Measurements from ENCODE around the gene PLCG2.

- no peak for TF ChIP-seq CTCF (IDR thresholded peaks at IDR 0.05)
- no peak for TF ChIP-seq SREBF2 (IDR thresholded peaks at IDR 0.05)
- no peak for TF ChIP-seq JUN (IDR thresholded peaks at IDR 0.05)
- no peak for TF ChIP-seq KDM1A (IDR thresholded peaks at IDR 0.05; ENCODE audit: low read depth)
- no peak for TF ChIP-seq EP300 (IDR thresholded peaks at IDR 0.05)
These were observed 42.5 kb downstream of the PLCG2 start for GRCh38 chr16:81821436-81822128.
